Activated CD4-positive, alpha-beta memory T cell treated with anti-CD3 and anti-CD28 coated beads for 36 hours (primary cell): ENCODE results near the gene MAN1A1. TPM values are rescaled to one million over a fixed set of nuclear protein-coding genes. Genes with fewer than 3 reads are reported as not detected.

Experiments used
- CTCF ChIA-PET: fragments of 350-600 bp; sonication (Branson Sonifier 250); formaldehyde crosslinking; loops from one replicate; lab custom pipeline; 2021; ENCODE audit warnings: antibody characterized with exemption, inconsistent platforms; lab: Charles Lee
- POLR2A ChIA-PET: fragments of 350-600 bp; sonication (Branson Sonifier 250); formaldehyde crosslinking; loops from one replicate; lab custom pipeline; 2021; ENCODE audit warnings: antibody characterized with exemption; lab: Charles Lee
- DNase-seq: peaks from one replicate; pipeline ENCODE4 v3.0.0-alpha.2; 2020
- H3K27ac Mint-ChIP-seq: one replicate; pipeline ENCODE4 v1.8.0; 2021; ENCODE audit warnings: mixed read lengths
- H3K27me3 Mint-ChIP-seq: one replicate; pipeline ENCODE4 v1.8.0; 2021; ENCODE audit warnings: mixed read lengths
- H3K36me3 Mint-ChIP-seq: one replicate; pipeline ENCODE4 v1.8.0; 2021; ENCODE audit warnings: mixed read lengths
- H3K4me1 Mint-ChIP-seq: one replicate; pipeline ENCODE4 v1.8.0; 2021; ENCODE audit warnings: low read depth, mixed read lengths
- H3K4me3 Mint-ChIP-seq: one replicate; pipeline ENCODE4 v1.8.0; 2021; ENCODE audit warnings: mild to moderate bottlenecking, mixed read lengths
- H3K9me3 Mint-ChIP-seq: one replicate; pipeline ENCODE4 v1.8.0; 2021; ENCODE audit warnings: mixed read lengths
- intact Hi-C: fragments of 100-400 bp; cut with micrococcal nuclease; formaldehyde crosslinking; loops from one replicate; pipeline ENCODE4 v1.15.1; 2023
- total RNA-seq, 2 experiments: library from RNA; stranded (reverse); gene quantifications; one replicate each; pipeline ENCODE4 v1.2.3, GENCODE V29; 2021

The MAN1A1 gene
- total RNA-seq, 2 experiments from 2014 or later, result 21.8 to 23.9 TPM

- Mint-ChIP-seq H3K9me3 (peaks cover 3% of the 10 kb centered on the region), H3K4me3 (no peak overlapping the region), H3K27ac (no peak overlapping the region), H3K36me3 (peaks cover 8% of the 10 kb centered on the region), H3K4me1 (peaks cover 21% of the 10 kb centered on the region), H3K27me3 (no peaks in the 10 kb centered on the region)
- no peak for DNase-seq
- ChIA-PET POLR2A (no interaction called here), CTCF (no interaction called here)
- intact Hi-C loops, result loop anchor here (5.0 kb wide), 1 partner anchor 55 kb away; no protein-coding TSS in a partner anchor
Measured at GRCh38 chr6:119257726-119258125, 91.8 kb downstream of the MAN1A1 start.

- intact Hi-C loops, result loop anchor here (5.0 kb wide), 1 partner anchor 55 kb away; no protein-coding TSS in a partner anchor
- ChIA-PET CTCF (no interaction called here), POLR2A (no interaction called here)
- Mint-ChIP-seq H3K27ac (no peak overlapping the region), H3K36me3 (peaks cover 7% of the 10 kb centered on the region), H3K4me3 (no peak overlapping the region), H3K4me1 (peaks cover 21% of the 10 kb centered on the region), H3K9me3 (no peaks in the 10 kb centered on the region), H3K27me3 (no peaks in the 10 kb centered on the region)
- DNase-seq, result no peak
Measured at GRCh38 chr6:119256978-119257462, 92.5 kb downstream of the MAN1A1 start.

GRCh38 chr6:119256392-119256791, 93.2 kb downstream of the MAN1A1 start:
- no peak for DNase-seq
- CTCF ChIA-PET, result no interaction called here
- H3K36me3 Mint-ChIP-seq, result peaks cover 2% of the 10 kb centered on the region
- intact Hi-C loops, result loop anchor here (5.0 kb wide), 1 partner anchor 56 kb away; no protein-coding TSS in a partner anchor
- POLR2A ChIA-PET, result interaction anchor here (0.6 to 1.0 kb wide), 2 partner anchors 9 to 45 kb away, joined by 3 read pairs; no protein-coding TSS in a partner anchor
- no peak overlapping the region for H3K4me3 Mint-ChIP-seq
- peaks cover 15% of the 10 kb centered on the region for H3K4me1 Mint-ChIP-seq
- H3K27me3 Mint-ChIP-seq, result no peaks in the 10 kb centered on the region
- H3K27ac Mint-ChIP-seq, result no peak overlapping the region
- H3K9me3 Mint-ChIP-seq, result no peaks in the 10 kb centered on the region

- no peak overlapping the region for H3K27ac Mint-ChIP-seq
- H3K9me3 Mint-ChIP-seq, result no peaks in the 10 kb centered on the region
- CTCF ChIA-PET, result interaction anchor here (1.2 to 1.4 kb wide), 2 partner anchors 8 to 126 kb away, joined by 3 read pairs; no protein-coding TSS in a partner anchor
- POLR2A ChIA-PET, result interaction anchor here (0.6 to 1.0 kb wide), 3 partner anchors 8 to 95 kb away, joined by 3 read pairs; no protein-coding TSS in a partner anchor
- no peak overlapping the region for H3K4me3 Mint-ChIP-seq
- intact Hi-C loops, result loop anchor here (5.0 kb wide), 1 partner anchor 57 kb away; no protein-coding TSS in a partner anchor
- H3K4me1 Mint-ChIP-seq, result peaks cover 14% of the 10 kb centered on the region
- H3K27me3 Mint-ChIP-seq, result no peaks in the 10 kb centered on the region
- peak; percentile 11 for DNase-seq
- peaks cover 2% of the 10 kb centered on the region for H3K36me3 Mint-ChIP-seq
Measured at GRCh38 chr6:119255492-119255891, 94.1 kb downstream of the MAN1A1 start.

GRCh38 chr6:119250036-119250435, 99.5 kb downstream of the MAN1A1 start:
- ChIA-PET POLR2A (no interaction called here), CTCF (no interaction called here)
- no peaks in the 10 kb centered on the region for H3K9me3 Mint-ChIP-seq
- intact Hi-C loops, result no loop called here
- no peak for DNase-seq
- H3K27ac Mint-ChIP-seq, result no peak overlapping the region
- H3K36me3 Mint-ChIP-seq, result peaks cover 12% of the 10 kb centered on the region
- no peaks in the 10 kb centered on the region for H3K27me3 Mint-ChIP-seq
- H3K4me1 Mint-ChIP-seq, result no peaks in the 10 kb centered on the region
- H3K4me3 Mint-ChIP-seq, result no peak overlapping the region

GRCh38 chr6:119249319-119249718, 100.2 kb downstream of the MAN1A1 start:
- POLR2A ChIA-PET, result no interaction called here
- no peaks in the 10 kb centered on the region for H3K9me3 Mint-ChIP-seq
- no peaks in the 10 kb centered on the region for H3K4me1 Mint-ChIP-seq
- intact Hi-C loops, result no loop called here
- H3K36me3 Mint-ChIP-seq, result peaks cover 12% of the 10 kb centered on the region
- no peak overlapping the region for H3K27ac Mint-ChIP-seq
- CTCF ChIA-PET, result no interaction called here
- no peak overlapping the region for H3K4me3 Mint-ChIP-seq
- DNase-seq, result no peak
- H3K27me3 Mint-ChIP-seq, result no peaks in the 10 kb centered on the region

- H3K27ac Mint-ChIP-seq, result no peak overlapping the region
Measured at GRCh38 chr6:119247504-119247903, 102.1 kb downstream of the MAN1A1 start.

GRCh38 chr6:119243657-119244056, 105.9 kb downstream of the MAN1A1 start:
- Mint-ChIP-seq H3K4me1 (no peaks in the 10 kb centered on the region), H3K9me3 (no peaks in the 10 kb centered on the region), H3K36me3 (peaks cover 10% of the 10 kb centered on the region), H3K27me3 (no peaks in the 10 kb centered on the region), H3K4me3 (no peak overlapping the region), H3K27ac (no peak overlapping the region)
- intact Hi-C loops, result no loop called here
- ChIA-PET POLR2A (no interaction called here), CTCF (no interaction called here)
- DNase-seq, result no peak

More at GRCh38 chr6:119247504-119247903, 102.1 kb downstream of the MAN1A1 start:
- no peak overlapping the region for H3K4me3 Mint-ChIP-seq
- no peaks in the 10 kb centered on the region for H3K9me3 Mint-ChIP-seq
- H3K27me3 Mint-ChIP-seq, result no peaks in the 10 kb centered on the region
- DNase-seq, result no peak
- peaks cover 12% of the 10 kb centered on the region for H3K36me3 Mint-ChIP-seq
- CTCF ChIA-PET, result interaction anchor here (0.9 kb wide), 1 partner anchor 8 kb away, joined by 3 read pairs; no protein-coding TSS in a partner anchor
- POLR2A ChIA-PET, result interaction anchor here (0.8 kb wide), 1 partner anchor 8 kb away, joined by 3 read pairs; no protein-coding TSS in a partner anchor
- no peaks in the 10 kb centered on the region for H3K4me1 Mint-ChIP-seq
- intact Hi-C loops, result no loop called here

GRCh38 chr6:119243037-119243436, 106.5 kb downstream of the MAN1A1 start:
- CTCF ChIA-PET, result no interaction called here
- POLR2A ChIA-PET, result no interaction called here
- no peaks in the 10 kb centered on the region for H3K27me3 Mint-ChIP-seq
- H3K27ac Mint-ChIP-seq, result no peak overlapping the region
- H3K4me3 Mint-ChIP-seq, result no peak overlapping the region
- no peaks in the 10 kb centered on the region for H3K4me1 Mint-ChIP-seq
- no peaks in the 10 kb centered on the region for H3K9me3 Mint-ChIP-seq
- intact Hi-C loops, result no loop called here
- no peak for DNase-seq
- peaks cover 10% of the 10 kb centered on the region for H3K36me3 Mint-ChIP-seq

GRCh38 chr6:119241540-119242309, 107.8 kb downstream of the MAN1A1 start:
- POLR2A ChIA-PET, result no interaction called here
- no peak for DNase-seq
- Mint-ChIP-seq H3K27me3 (no peaks in the 10 kb centered on the region), H3K9me3 (peaks cover 2% of the 10 kb centered on the region), H3K36me3 (peaks cover 12% of the 10 kb centered on the region), H3K4me1 (no peaks in the 10 kb centered on the region), H3K27ac (no peak overlapping the region), H3K4me3 (no peak overlapping the region)
- intact Hi-C loops, result no loop called here
- CTCF ChIA-PET, result interaction anchor here (0.9 to 1.2 kb wide), 2 partner anchors 87 to 736 kb away, joined by 3 read pairs; no protein-coding TSS in a partner anchor

GRCh38 chr6:119241111-119241465, 108.5 kb downstream of the MAN1A1 start:
- ChIA-PET POLR2A (no interaction called here), CTCF (interaction anchor here (0.9 to 1.2 kb wide), 2 partner anchors 86 to 737 kb away, joined by 3 read pairs; no protein-coding TSS in a partner anchor)
- intact Hi-C loops, result no loop called here

More at GRCh38 chr6:119241111-119241465, 108.5 kb downstream of the MAN1A1 start:
- no peak overlapping the region for H3K27ac Mint-ChIP-seq
- peaks cover 13% of the 10 kb centered on the region for H3K36me3 Mint-ChIP-seq
- H3K4me3 Mint-ChIP-seq, result no peak overlapping the region
- no peaks in the 10 kb centered on the region for H3K27me3 Mint-ChIP-seq
- no peak for DNase-seq
- no peaks in the 10 kb centered on the region for H3K4me1 Mint-ChIP-seq
- peaks cover 2% of the 10 kb centered on the region for H3K9me3 Mint-ChIP-seq
